ENCODE data around the gene GJD4. TPM values are rescaled to one million over a fixed set of nuclear protein-coding genes. Genes with fewer than 3 reads are reported as not detected.

Gene GJD4
- total and polyA plus RNA-seq, 2 donors (not counting 1 experiment from before 2014, with no cell fraction given), result not detected

GRCh38 chr10:35632027-35632426 is 26.9 kb downstream of the GJD4 start:
- intact Hi-C loops (cut with micrococcal nuclease), result no loop called here
- no peak overlapping the region for H3K4me3 Mint-ChIP-seq
- DNase-seq, result no peak
- peaks cover 6% of the 10 kb centered on the region for H3K4me1 Mint-ChIP-seq
- H3K27me3 ChIP-seq (replicated peaks in 1 of 4; ENCODE audit: control extremely low read depth in 1 of 4, control insufficient read depth in 3 of 4, insufficient read depth in 4 of 4, low read length in 3 of 4), result peaks cover 0 to 18% (median 8%) of the 10 kb centered on the region in 4 experiments
- TF ChIP-seq CTCF (IDR thresholded peaks at IDR 0.05) (no peak), EZH2 (IDR thresholded peaks at IDR 0.05; ENCODE audit: borderline replicate concordance, insufficient read depth, low read depth, low read length, poor library complexity, severe bottlenecking) (no peak)
- no peaks in the 10 kb centered on the region for H3K9me3 ChIP-seq (ENCODE audit: control extremely low read depth in 1 of 3, control insufficient read depth in 2 of 3, insufficient read depth in 1 of 3, low read length in 2 of 3)
- no peak overlapping the region for H3K27ac ChIP-seq (ENCODE audit: low read length in 2 of 2)
- ChIA-PET POLR2A (no interaction called here), CTCF (interaction anchor here (0.5 to 1.3 kb wide), 3 partner anchors 253 to 1147 kb away, joined by 3 read pairs; no protein-coding TSS in a partner anchor)
- no peak for ATAC-seq (ENCODE audit: low read depth)
- no peaks in the 10 kb centered on the region for H3K9me3 Mint-ChIP-seq (ENCODE audit: insufficient read depth)
- H2AFZ ChIP-seq (ENCODE audit: insufficient read depth, low read depth, low read length, poor library complexity, severe bottlenecking), result no peak overlapping the region
- no peaks in the 10 kb centered on the region for H3K36me3 ChIP-seq (replicated peaks in 1 of 2; ENCODE audit: control extremely low read depth in 1 of 2, control insufficient read depth in 1 of 2, extremely low read depth in 1 of 2, insufficient read depth in 2 of 2, low read length in 1 of 2)
- H3K27ac Mint-ChIP-seq, result no peak overlapping the region
- no peaks in the 10 kb centered on the region for H4K20me1 ChIP-seq (ENCODE audit: control insufficient read depth, insufficient read depth, low read length, poor library complexity, severe bottlenecking)
- peaks cover 3 to 4% of the 10 kb centered on the region in 2 donors for H3K4me1 ChIP-seq (ENCODE audit: control insufficient read depth in 2 of 2, insufficient read depth in 2 of 2, low read length in 2 of 2)
- no peak overlapping the region for H3K4me3 ChIP-seq (ENCODE audit: control extremely low read depth in 1 of 5, extremely low read depth in 1 of 5, insufficient read depth in 1 of 5, low read depth in 2 of 5, low read length in 4 of 5)
- peaks cover 28% of the 10 kb centered on the region for H3K27me3 Mint-ChIP-seq
- H3K9ac ChIP-seq (ENCODE audit: low read length), result no peak overlapping the region
- no peak overlapping the region for H3K4me2 ChIP-seq (replicated peaks; ENCODE audit: low read depth, low read length, poor library complexity, severe bottlenecking)
- no peaks in the 10 kb centered on the region for H3K79me2 ChIP-seq (ENCODE audit: control insufficient read depth, insufficient read depth, low read length)

- intact Hi-C loops (cut with micrococcal nuclease), result no loop called here
- Histone ChIP-seq H3K27me3 (replicated peaks in 1 of 4; ENCODE audit: control extremely low read depth in 1 of 4, control insufficient read depth in 3 of 4, insufficient read depth in 4 of 4, low read length in 3 of 4) (peaks cover 0 to 31% (median 17%) of the 10 kb centered on the region in 4 experiments), H2AFZ (ENCODE audit: insufficient read depth, low read depth, low read length, poor library complexity, severe bottlenecking) (no peak overlapping the region), H3K9me3 (ENCODE audit: control extremely low read depth in 1 of 3, control insufficient read depth in 2 of 3, insufficient read depth in 1 of 3, low read length in 2 of 3) (no peaks in the 10 kb centered on the region), H3K79me2 (ENCODE audit: control insufficient read depth, insufficient read depth, low read length) (no peaks in the 10 kb centered on the region), H3K36me3 (replicated peaks in 1 of 2; ENCODE audit: control extremely low read depth in 1 of 2, control insufficient read depth in 1 of 2, extremely low read depth in 1 of 2, insufficient read depth in 2 of 2, low read length in 1 of 2) (no peaks in the 10 kb centered on the region), H3K9ac (ENCODE audit: low read length) (no peak overlapping the region), H3K4me1 (ENCODE audit: control insufficient read depth in 2 of 2, insufficient read depth in 2 of 2, low read length in 2 of 2) (peaks cover 4% of the 10 kb centered on the region in 2 donors), H3K4me3 (ENCODE audit: control extremely low read depth in 1 of 5, extremely low read depth in 1 of 5, insufficient read depth in 1 of 5, low read depth in 2 of 5, low read length in 4 of 5) (no peak overlapping the region), H3K27ac (ENCODE audit: low read length in 2 of 2) (no peak overlapping the region), H3K4me2 (replicated peaks; ENCODE audit: low read depth, low read length, poor library complexity, severe bottlenecking) (no peak overlapping the region), H4K20me1 (ENCODE audit: control insufficient read depth, insufficient read depth, low read length, poor library complexity, severe bottlenecking) (no peaks in the 10 kb centered on the region)
- DNase-seq, result no peak
- H3K27ac Mint-ChIP-seq, result no peak overlapping the region
- POLR2A ChIA-PET, result no interaction called here
- H3K9me3 Mint-ChIP-seq (ENCODE audit: insufficient read depth), result no peaks in the 10 kb centered on the region
- CTCF ChIA-PET, result interaction anchor here (3.8 kb wide), 1 partner anchor 1247 kb away, joined by 24 read pairs; no protein-coding TSS in a partner anchor
- H3K4me1 Mint-ChIP-seq, result peaks cover 8% of the 10 kb centered on the region
- TF ChIP-seq EZH2 (IDR thresholded peaks at IDR 0.05; ENCODE audit: borderline replicate concordance, insufficient read depth, low read depth, low read length, poor library complexity, severe bottlenecking), result no peak
- TF ChIP-seq CTCF (IDR thresholded peaks at IDR 0.05), result no peak
- no peak overlapping the region for H3K4me3 Mint-ChIP-seq
- WGBS (ENCODE audit: insufficient coverage), result 97% methylated on average over 3 of the region's 12 CpGs
- peaks cover 32% of the 10 kb centered on the region for H3K27me3 Mint-ChIP-seq
- ATAC-seq (ENCODE audit: low read depth), result no peak
These were observed 28.2 kb downstream of the GJD4 start for GRCh38 chr10:35633006-35633980.
